HG02571 (cell line): ENCODE data around the gene CRADD.
"Not testable (repeated sequence)": the region's sequence is repeated elsewhere in the genome, so short reads cannot be mapped to it uniquely, and the experiment has no call there.

Source experiments
- ATAC-seq: cut with Tn5 transposase; IDR thresholded peaks from one replicate; pipeline ENCODE4 v1.9.1; 2021; ENCODE audit warnings: mild to moderate bottlenecking, moderate library complexity; ENCODE audit not compliant: unreplicated experiment

CRADD gene

DNA sequence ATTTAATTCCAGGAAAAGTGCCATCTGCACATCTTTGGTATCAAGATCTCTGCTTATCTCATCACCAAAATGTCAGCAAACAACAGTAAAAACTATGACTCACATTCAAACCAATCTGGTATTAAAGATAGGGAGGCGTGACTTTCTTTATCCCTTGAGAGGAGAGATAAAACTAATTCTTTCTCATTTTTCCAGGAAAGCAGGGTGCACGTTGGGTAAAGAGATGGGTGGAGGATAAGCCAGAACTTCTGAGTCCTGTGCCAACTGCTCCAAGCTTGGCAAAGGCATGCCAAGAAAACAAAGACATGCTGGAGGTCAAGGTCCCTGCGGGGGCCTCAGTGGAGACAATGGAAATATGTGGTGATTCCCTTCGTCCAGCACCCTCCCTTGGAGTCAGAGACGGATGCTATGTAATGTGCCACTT is 245.4 kb downstream of the CRADD start:
- no peak for ATAC-seq

DNA sequence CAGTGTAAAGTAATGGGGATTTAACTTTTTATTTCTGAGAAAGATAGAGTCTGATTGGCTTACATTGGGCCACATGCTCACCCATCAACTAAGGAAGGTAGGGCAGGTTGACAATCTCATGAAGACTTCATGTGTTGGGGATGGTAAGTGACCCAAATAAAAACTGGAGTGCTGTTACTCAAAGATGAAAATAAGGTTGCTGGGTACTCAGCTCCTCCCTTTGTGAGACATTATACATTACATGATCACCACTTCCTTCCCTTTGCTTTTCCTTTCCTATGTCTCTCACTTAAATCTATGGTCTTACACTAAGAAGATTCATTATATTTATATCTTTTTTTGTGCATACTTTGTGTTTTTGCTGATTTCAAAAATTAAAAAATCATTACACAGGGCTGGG is 247.2 kb downstream of the CRADD start:
- ATAC-seq = no peak

- ATAC-seq = no peak
Measured at GRCh38 chr12:93925585-93926205, 248.5 kb downstream of the CRADD start.

- ATAC-seq = no peak
Measured at GRCh38 chr12:93926237-93926636, 249.1 kb downstream of the CRADD start.

DNA sequence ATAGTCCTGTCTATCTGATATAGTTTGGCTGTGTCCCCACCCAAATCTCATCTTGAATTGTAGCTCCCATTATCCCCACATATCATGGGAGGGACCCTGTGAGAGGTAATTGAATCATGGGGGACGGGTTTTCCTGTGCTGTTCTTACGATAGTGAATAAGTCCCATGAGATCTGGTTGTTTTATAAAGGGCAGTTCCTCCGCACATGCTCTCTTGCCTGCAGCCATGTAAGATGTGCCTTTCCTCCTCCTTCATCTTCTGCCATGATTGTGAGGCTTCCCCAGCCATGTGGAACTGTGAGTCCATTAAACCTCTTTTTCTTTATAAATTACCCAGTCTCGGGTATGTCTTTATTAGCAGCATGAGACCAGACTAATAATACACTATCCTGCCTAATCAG is 251.9 kb downstream of the CRADD start:
- ATAC-seq = not testable (repeated sequence)

GRCh38 chr12:93937812-93938211 is 260.6 kb downstream of the CRADD start:
- no peak for ATAC-seq

DNA sequence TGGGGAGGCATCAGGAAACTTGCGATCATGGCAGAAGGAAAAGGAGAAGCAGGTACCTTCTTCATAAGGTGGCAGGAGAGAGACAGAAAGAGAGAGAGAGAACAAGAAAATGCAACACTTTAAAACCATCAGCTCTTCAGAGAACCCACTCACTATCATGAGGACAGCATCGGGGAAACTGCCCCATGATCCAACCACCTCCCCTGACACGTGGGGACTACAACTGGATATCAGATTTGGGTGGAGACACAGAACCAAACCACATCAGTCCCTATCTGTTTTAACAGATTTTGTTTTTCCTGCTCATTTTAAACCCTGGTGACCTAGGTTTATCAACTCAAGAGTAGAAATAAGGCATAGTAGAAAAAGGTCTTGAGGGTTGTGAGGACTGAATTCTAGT is 261.1 kb downstream of the CRADD start:
- ATAC-seq = no peak

GRCh38 chr12:93938931-93939330 is 261.8 kb downstream of the CRADD start:
- no peak for ATAC-seq

GRCh38 chr12:93939641-93940325 is 262.6 kb downstream of the CRADD start:
- ATAC-seq = no peak

DNA sequence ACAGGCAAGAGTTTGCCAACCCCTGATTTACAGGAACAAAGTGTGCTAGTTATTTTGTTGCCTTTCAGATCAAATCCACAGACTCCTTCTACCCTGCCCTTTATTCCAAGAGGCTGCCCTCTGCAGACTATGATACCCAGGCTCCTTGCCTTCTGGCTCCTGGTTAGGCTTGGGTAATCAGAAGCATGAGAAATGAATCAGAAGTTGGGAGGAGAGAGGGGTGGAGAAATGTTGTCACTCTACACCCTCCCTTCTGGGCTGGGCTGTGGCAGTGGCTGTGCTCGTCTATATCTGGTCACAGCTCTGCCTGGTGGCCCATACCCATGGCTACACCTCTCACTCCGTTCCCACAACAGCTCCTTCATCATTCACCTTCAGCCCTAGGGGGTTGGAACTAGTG is 266.6 kb downstream of the CRADD start:
- no peak for ATAC-seq

DNA sequence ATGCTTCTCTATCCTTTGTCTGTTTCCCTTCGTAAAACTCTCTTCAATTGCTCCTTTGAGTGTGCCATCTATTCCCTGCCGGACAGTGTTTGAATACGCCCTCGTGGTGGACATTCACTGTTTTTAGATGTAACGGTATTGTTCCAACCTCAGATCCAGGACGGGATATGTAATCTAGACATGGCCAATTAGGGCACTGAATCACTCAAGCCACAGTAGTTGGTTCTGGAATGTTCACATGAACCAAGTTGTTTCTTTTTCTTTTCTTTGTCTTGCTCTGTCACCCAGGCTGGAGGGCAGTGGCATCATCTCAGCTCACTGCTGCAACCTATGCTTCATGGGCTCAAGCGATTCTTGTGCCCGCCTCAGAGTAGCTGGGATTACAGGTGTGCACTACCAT is 267.0 kb downstream of the CRADD start:
- ATAC-seq = no peak
